Activated T-helper 1 cell treated with anti-CD3 and anti-CD28 coated beads, Interleukin-12 subunit alpha, Interleukin-12 subunit beta, Interleukin-2, Interleukin-4 antibody, amounts not matched to agents 30 ng/mL and 10 ng/mL and 1 ng/mL, durations not matched to agents 14 hours and 24 hours and 36 hours (primary cell): Measurements from ENCODE around the gene FAM81A. TPM values are rescaled to one million over a fixed set of nuclear protein-coding genes. Genes with fewer than 3 reads are reported as not detected.

Experiments used
- DNase-seq: peaks from one replicate; pipeline ENCODE4 v3.0.0; 2021; ENCODE audit warnings: low spot score
- H3K27ac Mint-ChIP-seq: one replicate; pipeline ENCODE4 v1.8.0; 2021; ENCODE audit warnings: mild to moderate bottlenecking, mixed read lengths
- H3K27me3 Mint-ChIP-seq: one replicate; pipeline ENCODE4 v1.8.0; 2022; ENCODE audit warnings: mild to moderate bottlenecking, moderate library complexity, mixed read lengths; ENCODE audit not compliant: insufficient read depth
- H3K36me3 Mint-ChIP-seq: one replicate; pipeline ENCODE4 v1.8.0; 2021; ENCODE audit warnings: low read depth, mixed read lengths
- H3K4me1 Mint-ChIP-seq: one replicate; pipeline ENCODE4 v1.8.0; 2021; ENCODE audit warnings: low read depth, mixed read lengths
- H3K4me3 Mint-ChIP-seq: one replicate; pipeline ENCODE4 v1.8.0; 2021; ENCODE audit warnings: mild to moderate bottlenecking, moderate library complexity, mixed read lengths
- H3K9me3 Mint-ChIP-seq: one replicate; pipeline ENCODE4 v1.8.0; 2021; ENCODE audit warnings: mixed read lengths
- intact Hi-C: fragments of 100-400 bp; cut with micrococcal nuclease; formaldehyde crosslinking; loops from one replicate; pipeline ENCODE4 v1.15.1; 2024
- total RNA-seq: library from RNA; stranded (reverse); gene quantifications from 2 replicates; pipeline ENCODE4 v1.2.3, GENCODE V29; 2022

FAM81A gene
- total RNA-seq, 1 donor from 2014 or later: 0.60 TPM

- Mint-ChIP-seq H3K4me1 (peaks cover 13% of the 10 kb centered on the region), H3K36me3 (no peaks in the 10 kb centered on the region), H3K27me3 (peaks cover 69% of the 10 kb centered on the region), H3K4me3 (peak overlapping the region; percentile 83), H3K9me3 (no peaks in the 10 kb centered on the region), H3K27ac (peak overlapping the region; percentile 66)
- intact Hi-C loops: no loop called here
- DNase-seq: no peak
Measured at GRCh38 chr15:59437142-59437816, 707 bp upstream of the FAM81A start.

GRCh38 chr15:59438625-59439290 is 772 bp downstream of the FAM81A start:
- intact Hi-C loops: no loop called here
- H3K27ac Mint-ChIP-seq: no peak overlapping the region
- DNase-seq: no peak
- H3K9me3 Mint-ChIP-seq: no peaks in the 10 kb centered on the region
- H3K27me3 Mint-ChIP-seq: peaks cover 69% of the 10 kb centered on the region
- no peaks in the 10 kb centered on the region for H3K36me3 Mint-ChIP-seq
- peaks cover 13% of the 10 kb centered on the region for H3K4me1 Mint-ChIP-seq
- H3K4me3 Mint-ChIP-seq: peak overlapping the region; percentile 51

- Mint-ChIP-seq H3K36me3 (no peaks in the 10 kb centered on the region), H3K4me3 (no peak overlapping the region), H3K9me3 (no peaks in the 10 kb centered on the region), H3K27me3 (peaks cover 67% of the 10 kb centered on the region), H3K4me1 (peaks cover 13% of the 10 kb centered on the region), H3K27ac (no peak overlapping the region)
- DNase-seq: no peak
- intact Hi-C loops: no loop called here
Measured at GRCh38 chr15:59439576-59439975, 1.6 kb downstream of the FAM81A start.

GRCh38 chr15:59443341-59444072 is 5.5 kb downstream of the FAM81A start:
- intact Hi-C loops: no loop called here
- Mint-ChIP-seq H3K27me3 (peaks cover 40% of the 10 kb centered on the region), H3K9me3 (no peaks in the 10 kb centered on the region), H3K4me1 (peaks cover 11% of the 10 kb centered on the region), H3K36me3 (no peaks in the 10 kb centered on the region), H3K4me3 (no peak overlapping the region), H3K27ac (no peak overlapping the region)
- no peak for DNase-seq

GRCh38 chr15:59444081-59444835 is 6.3 kb downstream of the FAM81A start:
- H3K36me3 Mint-ChIP-seq: no peaks in the 10 kb centered on the region
- H3K27me3 Mint-ChIP-seq: peaks cover 34% of the 10 kb centered on the region
- H3K27ac Mint-ChIP-seq: no peak overlapping the region
- intact Hi-C loops: no loop called here
- H3K4me3 Mint-ChIP-seq: no peak overlapping the region
- no peaks in the 10 kb centered on the region for H3K9me3 Mint-ChIP-seq
- no peak for DNase-seq
- peaks cover 11% of the 10 kb centered on the region for H3K4me1 Mint-ChIP-seq

- no peak for DNase-seq
- Mint-ChIP-seq H3K4me3 (no peak overlapping the region), H3K36me3 (no peaks in the 10 kb centered on the region), H3K9me3 (no peaks in the 10 kb centered on the region), H3K27me3 (peaks cover 27% of the 10 kb centered on the region), H3K4me1 (peaks cover 11% of the 10 kb centered on the region), H3K27ac (no peak overlapping the region)
- intact Hi-C loops: no loop called here
Measured at GRCh38 chr15:59444980-59445545, 7.1 kb downstream of the FAM81A start.

- H3K36me3 Mint-ChIP-seq: no peaks in the 10 kb centered on the region
- intact Hi-C loops: no loop called here
- no peak overlapping the region for H3K27ac Mint-ChIP-seq
- no peak for DNase-seq
- H3K27me3 Mint-ChIP-seq: peaks cover 21% of the 10 kb centered on the region
- H3K4me1 Mint-ChIP-seq: peaks cover 11% of the 10 kb centered on the region
- no peak overlapping the region for H3K4me3 Mint-ChIP-seq
- H3K9me3 Mint-ChIP-seq: no peaks in the 10 kb centered on the region
Measured at GRCh38 chr15:59446232-59446957, 8.4 kb downstream of the FAM81A start.

GRCh38 chr15:59447367-59447766 is 9.4 kb downstream of the FAM81A start:
- intact Hi-C loops: no loop called here
- peaks cover 24% of the 10 kb centered on the region for H3K27me3 Mint-ChIP-seq
- H3K36me3 Mint-ChIP-seq: no peaks in the 10 kb centered on the region
- DNase-seq: no peak
- peaks cover 11% of the 10 kb centered on the region for H3K4me1 Mint-ChIP-seq
- H3K4me3 Mint-ChIP-seq: peak overlapping the region; percentile 6
- H3K27ac Mint-ChIP-seq: no peak overlapping the region
- H3K9me3 Mint-ChIP-seq: no peaks in the 10 kb centered on the region

- Mint-ChIP-seq H3K27ac (no peak overlapping the region), H3K36me3 (no peaks in the 10 kb centered on the region), H3K9me3 (no peaks in the 10 kb centered on the region), H3K4me3 (no peak overlapping the region), H3K27me3 (peaks cover 22% of the 10 kb centered on the region), H3K4me1 (peaks cover 11% of the 10 kb centered on the region)
- intact Hi-C loops: no loop called here
- DNase-seq: no peak
Measured at GRCh38 chr15:59448871-59449270, 10.9 kb downstream of the FAM81A start.

GRCh38 chr15:59453474-59454215 is 15.7 kb downstream of the FAM81A start:
- H3K27ac Mint-ChIP-seq: no peak overlapping the region
- no peaks in the 10 kb centered on the region for H3K9me3 Mint-ChIP-seq
- no peak overlapping the region for H3K4me3 Mint-ChIP-seq
- intact Hi-C loops: no loop called here
- H3K36me3 Mint-ChIP-seq: no peaks in the 10 kb centered on the region
- H3K4me1 Mint-ChIP-seq: no peaks in the 10 kb centered on the region
- DNase-seq: no peak
- H3K27me3 Mint-ChIP-seq: peaks cover 27% of the 10 kb centered on the region

GRCh38 chr15:59456114-59456513 is 18.1 kb downstream of the FAM81A start:
- Mint-ChIP-seq H3K9me3 (no peaks in the 10 kb centered on the region), H3K27me3 (peaks cover 28% of the 10 kb centered on the region)
- intact Hi-C loops: no loop called here

More at GRCh38 chr15:59456114-59456513, 18.1 kb downstream of the FAM81A start:
- no peaks in the 10 kb centered on the region for H3K36me3 Mint-ChIP-seq
- H3K4me3 Mint-ChIP-seq: no peak overlapping the region
- H3K27ac Mint-ChIP-seq: no peak overlapping the region
- no peak for DNase-seq
- H3K4me1 Mint-ChIP-seq: no peaks in the 10 kb centered on the region
